Measurements from ENCODE around the gene PPARA. TPM values are rescaled to one million over a fixed set of nuclear protein-coding genes. Genes with fewer than 3 reads are reported as not detected.

Gene PPARA
- polyA plus RNA-seq, 12 donors, result 15.8 to 26.9 (median 21.0) TPM; not detected in 1

DNA sequence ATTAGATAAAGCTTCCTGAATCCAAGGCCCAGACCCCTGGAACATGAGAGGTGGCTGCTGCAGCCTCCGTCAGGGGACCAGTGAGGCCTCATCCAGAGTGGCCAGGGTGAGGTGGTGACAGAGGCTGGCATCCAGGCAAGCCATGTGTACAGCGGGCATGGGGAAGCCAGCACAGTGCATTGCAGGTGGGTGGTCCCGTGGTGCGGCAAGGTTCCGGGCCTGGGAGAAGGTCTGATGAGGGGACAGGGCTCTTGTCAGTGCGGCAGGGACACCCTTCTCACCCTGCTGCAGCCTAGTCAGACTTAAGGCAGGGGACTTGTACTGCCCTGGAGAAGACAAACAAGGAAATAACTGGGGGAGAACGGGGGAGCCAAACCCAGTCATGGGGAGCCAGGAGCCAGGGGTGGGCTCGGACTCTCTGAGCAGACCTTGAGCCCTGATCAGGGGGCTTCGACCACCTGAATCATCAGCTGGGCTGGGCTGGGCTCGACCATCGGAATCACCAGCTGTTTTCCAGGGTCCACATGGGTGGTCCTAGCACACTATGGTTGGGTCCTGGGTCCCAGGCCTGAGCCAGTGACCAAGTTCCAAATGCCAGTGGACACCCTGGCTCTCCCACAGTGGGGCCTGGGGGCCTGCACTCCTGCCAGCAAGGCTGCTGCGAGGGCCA lies 122.6 kb downstream of the PPARA start:
- DNase-seq, result no peak

DNA sequence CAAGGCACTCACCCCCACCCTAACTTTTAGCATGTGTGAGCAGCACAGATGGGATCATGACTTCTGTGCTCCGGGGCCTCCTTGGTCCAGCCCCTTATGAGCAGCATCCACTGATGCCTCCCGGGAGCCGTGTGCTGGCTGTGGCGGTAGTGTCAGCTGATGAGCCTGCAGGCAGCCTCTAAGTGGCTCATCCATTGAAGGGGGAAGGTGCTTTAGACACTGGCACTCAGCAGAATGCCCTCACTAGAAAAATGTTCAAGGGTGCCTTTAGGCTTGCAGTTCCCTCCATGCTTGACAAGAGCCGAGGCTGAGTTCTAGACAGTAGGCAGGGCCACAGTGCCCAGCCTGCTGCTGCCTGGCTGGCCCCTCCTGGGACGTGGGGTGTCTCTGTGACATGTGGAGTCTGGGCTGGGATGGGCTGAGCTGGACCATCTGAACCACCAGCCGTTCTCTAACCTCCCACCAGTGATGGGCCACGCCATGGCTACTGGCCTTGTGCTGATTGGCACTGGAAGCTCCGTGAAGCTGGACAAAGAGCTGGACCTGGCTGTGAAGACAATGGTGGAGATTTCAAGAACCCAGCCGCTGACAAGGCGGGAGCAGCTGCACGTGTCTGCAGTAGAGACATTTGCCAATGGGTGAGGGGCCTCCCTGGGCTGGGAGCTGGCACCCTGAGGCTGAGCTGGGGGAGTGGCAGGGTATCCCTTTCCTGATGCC lies 123.3 kb downstream of the PPARA start:
- no peak for DNase-seq

DNA sequence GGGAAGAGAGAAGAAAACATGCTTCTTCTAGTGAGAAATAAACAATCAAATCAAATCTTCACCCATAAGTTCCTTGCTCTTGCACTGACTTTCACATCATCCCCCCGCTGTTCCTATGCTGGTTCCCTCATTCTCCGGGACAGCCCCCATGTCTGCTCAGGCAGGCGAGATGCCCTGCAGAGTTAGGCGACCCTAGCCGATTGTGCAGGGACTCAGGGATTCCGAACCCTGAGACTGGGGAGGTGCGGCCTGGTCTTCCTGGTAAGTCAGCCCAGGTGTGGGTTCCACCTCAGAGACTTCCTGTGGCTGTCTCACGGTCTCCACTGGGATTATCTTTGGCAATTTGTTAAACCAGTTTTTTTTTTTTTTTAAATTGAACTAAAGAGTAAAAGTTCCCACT lies 124.1 kb downstream of the PPARA start:
- no peak for DNase-seq

DNA sequence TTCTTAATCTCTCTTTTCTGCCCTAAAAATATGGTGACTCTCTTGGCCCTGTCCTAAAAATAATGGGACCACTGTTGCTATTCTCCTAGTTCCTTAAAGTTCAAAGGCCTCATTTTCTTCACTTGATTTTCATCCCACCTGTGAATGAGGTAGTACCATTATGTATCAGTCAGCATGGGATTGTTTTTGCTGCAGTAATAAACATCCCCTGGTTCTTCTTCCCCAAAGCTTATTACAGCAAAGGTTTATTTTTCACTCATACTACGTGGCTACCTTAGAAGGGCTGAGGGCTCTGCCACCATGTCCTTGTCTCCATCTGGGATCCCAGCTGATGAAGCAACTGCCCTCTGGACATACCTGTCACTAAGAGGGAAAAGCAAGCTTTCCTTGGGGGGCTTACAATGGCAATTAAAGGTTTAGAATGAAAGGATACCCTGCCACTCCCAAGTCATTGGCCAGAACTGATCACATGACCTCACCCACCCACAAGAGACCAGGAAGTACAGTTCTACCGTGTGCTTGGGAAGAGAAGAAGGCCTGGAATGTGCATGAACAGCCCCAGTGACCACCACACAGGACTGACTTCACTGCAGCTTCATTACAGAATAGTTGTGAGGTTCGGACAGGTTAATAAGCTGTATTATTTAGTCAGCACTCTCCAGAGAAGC lies 125.3 kb downstream of the PPARA start:
- no peak for DNase-seq

DNA sequence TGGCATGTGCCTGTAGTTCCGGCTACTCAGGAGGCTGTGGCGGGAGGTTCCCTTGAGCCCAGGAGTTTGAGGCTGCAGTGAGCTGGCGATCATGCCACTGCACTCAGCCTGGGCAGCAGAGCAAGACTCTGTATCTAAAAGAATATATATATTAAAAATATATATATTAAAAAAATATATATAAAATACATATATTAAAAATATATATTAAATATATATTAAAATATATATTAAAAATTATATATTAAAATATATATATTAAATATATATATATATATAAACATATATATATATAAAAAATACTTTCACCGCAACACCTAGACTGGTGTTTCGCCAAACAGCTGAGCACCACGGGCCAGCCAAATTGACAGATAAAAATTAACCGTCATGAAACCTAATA lies 126.2 kb downstream of the PPARA start:
- DNase-seq, result no peak

DNA sequence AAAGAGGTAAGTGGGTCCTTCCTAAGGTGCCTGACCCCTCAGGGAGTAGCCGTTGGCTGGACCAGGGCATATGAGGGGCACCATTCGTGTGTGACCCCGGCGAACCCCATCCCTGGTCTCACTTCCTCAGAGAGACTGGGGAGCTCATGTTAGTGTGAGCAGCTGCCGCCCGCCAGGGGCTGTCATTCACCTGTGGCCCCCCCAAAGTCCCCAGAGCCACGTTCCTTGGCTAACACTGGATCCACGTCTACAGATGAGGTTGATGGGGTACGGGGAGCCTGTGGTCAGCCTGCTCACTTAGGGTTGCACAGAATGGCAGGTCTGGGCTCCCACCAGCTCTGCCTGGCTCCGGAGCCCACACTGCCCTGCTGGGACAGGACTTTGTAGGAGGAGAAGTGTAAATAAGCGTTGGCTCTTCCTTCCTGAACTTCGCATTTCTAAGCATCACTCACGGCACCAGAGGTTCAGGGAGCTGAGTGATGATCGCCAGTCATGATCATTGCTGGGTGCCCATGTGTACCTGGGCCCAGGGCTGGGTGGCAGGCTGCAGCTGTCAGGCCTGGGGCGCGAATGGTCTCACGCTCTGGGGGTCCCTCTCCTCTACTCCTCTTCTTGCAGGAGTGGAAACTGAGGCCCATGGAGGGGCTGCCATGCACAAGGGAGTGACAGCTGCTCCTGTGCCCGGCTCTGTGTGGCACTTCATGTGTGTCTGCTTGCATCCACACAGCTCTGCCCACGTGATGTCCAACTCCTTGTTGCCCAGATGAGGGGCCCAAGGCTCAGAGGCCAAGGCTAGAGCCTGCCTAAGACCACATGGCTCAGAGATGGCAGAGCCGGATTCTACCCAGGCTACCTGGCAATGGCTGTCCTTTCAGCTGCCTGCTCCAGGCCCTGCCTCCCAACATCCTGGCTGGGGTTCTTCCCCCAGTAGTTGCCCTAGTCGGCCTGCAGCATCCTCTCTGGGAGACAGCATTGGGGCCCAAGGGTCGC lies 128.6 kb downstream of the PPARA start:
- DNase-seq, result no peak

DNA sequence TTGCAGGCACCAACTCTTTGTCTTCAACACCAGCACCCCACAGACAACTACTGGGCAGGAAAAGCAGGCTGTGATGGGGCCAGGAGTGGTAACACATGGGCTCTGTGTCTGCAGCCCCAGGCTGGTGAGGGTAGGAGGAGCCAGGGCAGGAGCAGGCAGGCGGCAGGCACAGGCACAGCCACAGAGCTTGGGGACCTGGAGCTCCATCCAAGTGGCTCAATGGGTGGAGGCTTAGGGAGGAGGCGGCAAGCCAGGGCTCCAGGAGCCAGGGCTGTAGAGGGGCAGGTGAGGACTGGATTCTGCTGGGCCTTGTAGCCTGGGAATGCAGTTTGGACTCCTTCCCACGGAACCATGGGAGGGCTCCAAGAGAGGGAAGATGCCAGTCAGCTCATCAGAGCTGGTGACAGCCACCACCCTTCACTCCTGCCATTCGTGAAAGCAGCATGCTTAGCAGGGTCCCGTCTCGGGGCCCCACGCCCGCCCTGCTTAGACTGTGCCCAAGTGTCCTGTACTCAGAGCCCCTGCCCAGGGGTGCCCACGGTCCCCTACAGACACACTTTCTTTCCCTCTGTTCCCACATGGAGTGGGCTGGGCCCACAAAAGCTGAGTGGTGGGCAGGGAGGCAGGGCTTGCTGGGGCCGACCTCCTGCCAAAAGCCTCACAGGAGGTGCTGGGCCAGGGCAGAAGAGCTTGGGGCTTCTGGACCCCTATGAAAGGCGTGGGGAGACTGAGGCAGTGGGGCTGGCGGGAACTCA lies 129.9 kb downstream of the PPARA start:
- DNase-seq, result no peak

DNA sequence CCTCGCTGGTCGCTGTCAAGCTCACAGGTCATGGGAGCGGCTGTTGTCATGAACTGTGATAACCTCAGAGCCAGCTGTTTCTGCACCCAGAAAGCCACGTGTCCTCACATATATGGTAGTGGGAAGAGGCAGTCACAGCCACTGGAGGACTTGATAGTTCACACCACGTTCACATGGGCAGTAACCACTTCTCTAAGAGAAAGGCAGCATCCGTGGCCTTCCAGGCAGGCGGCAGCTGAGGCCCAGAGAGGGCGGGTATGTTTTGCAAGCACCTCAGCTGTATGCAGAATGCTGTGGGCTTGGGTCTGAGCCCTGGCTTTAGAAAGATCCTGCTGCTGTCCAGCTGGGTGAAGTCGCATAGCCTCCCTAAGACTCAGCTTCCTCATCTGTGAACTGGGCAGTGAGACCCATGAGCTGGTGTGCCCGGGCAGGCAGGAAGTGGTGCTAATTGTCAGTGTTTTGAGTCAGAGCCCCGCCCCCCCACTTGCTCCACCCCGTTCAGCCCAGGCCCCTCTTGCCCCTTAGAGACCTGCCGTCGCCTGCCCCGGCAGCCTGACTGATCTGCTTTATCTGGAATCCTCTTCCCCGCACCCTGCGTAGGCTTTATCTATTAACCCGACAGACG lies 130.8 kb downstream of the PPARA start:
- DNase-seq, result no peak

DNA sequence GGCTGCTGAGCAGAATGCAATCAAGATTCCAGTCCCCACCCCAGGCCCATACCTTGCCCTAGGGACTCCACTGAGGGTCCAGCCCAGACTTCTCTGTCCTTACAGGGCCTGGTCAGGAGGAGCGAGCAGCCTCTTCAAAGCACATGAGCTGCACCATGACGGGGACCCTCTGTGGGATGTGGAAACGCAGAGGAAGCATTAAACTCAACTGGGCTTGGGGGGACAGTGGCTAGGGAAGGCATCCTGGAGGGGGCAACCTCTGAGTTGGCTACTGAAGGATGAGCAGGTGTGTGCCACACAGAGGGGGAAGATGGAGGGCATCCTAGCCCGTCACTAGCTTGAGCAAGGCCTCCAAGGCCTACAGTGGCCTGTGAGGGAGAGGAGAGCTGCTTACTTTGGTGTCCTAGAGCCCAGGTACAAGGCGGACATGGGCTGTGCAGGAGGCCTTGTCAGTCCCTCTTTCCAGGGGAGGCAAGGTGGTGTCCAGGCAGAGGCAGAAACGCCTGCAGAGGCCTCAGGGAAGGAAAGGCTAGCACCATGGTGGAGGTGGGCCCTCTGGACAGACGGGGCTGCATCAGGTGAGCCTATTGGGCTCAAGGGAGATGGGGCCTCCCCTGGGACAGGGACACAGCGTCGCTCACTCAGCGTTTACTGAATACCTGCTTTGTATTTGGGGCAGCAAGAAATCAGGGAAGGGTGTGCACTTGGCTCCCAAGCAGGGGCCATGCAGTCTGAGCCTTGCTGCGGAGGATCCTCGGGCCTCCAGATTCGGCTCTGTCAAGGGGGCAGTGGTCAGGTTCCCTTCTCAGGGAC lies 131.7 kb downstream of the PPARA start:
- DNase-seq, result no peak

DNA sequence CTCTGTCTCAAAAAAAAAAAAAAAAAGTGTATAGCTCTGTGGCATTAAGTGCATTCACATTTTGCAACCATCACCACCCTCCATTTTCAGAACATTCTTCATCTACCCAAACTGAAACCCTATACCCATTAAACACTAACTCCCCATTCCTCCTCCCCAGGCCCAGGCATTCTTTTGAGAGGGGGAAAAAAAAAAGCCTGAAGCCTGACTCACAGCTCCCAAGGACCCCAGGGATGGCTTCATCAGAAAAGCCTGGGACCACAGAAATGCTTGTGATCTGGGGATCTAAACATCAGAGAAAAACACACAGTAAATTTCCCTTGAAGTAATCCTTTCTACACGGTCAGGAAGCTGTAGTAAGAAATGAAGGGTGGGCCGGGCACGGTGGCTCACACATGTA lies 135.7 kb downstream of the PPARA start:
- DNase-seq, result no peak

DNA sequence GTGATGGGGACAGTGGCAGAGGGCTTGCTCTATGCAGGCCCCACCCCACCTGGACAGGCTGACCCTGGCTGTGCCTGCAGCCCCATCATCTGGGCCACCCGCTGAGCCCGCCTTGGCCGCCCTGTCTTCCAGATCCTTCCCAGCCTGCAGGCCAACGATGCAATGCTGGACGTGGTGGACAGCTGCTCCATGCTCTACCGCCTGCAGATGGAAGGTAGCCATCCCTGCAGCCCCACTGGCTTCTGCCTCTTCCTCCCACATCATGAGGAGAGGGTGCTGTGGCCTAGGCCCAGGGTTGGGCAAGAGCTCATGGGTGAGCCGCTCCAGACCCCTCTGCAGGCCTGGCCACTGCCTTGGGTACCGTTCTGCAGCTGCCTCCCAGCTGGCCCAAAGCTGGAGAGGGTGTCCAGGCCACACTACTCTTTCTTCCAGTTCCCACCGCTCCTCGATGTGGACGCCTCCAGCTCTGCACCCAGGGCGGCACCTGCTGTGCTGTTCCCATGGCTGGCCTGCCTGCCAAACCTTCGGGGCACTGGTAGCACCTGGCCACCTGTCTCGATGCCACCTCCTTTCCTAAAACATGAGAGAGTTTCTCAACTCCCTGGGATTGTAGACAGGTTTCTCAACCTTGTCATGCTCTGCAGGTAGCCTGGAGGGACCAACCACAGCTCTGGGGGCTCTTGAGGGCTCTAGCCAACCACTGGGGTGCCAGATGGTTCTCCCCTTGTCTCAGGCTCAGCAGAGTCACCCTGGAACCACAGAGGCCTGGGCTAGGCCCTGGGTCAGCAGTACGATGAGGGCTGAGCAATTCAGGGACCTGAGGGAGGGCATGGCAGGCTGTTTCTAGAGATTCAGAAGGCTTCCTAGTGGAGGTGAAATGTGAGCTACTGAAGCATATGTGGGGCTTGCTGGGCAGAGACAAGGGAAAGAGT lies 136.9 kb downstream of the PPARA start:
- DNase-seq, result no peak

DNA sequence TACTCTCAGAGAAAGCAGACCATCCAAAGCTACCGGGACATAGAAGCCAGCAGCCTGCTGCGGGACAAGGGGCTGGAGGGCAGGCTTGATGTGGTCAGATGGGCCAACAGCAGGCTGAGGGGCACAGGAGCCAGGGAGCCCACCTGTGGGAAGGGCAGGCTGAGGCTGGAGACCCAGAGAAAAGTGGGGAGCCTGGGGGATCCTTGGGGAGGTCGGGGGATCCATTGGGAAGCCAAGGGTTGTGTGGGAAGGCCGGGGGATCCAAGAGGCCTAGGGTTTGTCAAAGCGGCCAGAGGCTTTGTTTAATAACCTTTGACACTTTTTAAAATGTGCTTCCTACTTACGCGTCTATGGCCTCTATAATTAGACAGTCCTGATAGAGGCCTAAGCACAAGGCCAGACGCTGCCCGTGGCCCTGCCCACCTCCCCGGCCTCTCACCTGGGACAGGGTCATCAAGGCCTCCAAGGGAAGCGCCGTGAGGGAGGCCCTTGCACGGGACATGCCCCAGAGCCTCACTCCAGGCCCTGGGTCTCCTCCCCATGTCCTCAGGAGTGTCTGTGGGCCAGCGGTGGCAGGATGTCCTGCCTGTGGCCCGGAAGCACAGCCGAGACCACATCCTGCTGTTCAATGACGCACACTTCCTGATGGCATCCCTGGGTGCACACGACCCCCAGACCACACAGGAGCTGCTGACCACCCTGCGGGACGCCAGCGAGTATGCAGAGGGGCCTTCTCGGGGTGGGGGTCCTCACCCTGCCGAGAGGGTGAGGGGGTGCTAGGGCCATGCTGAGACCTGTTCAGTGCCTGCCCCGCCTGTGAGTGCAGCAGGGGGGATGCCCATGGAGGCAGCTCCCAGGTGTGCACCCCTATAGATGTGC lies 137.8 kb downstream of the PPARA start:
- no peak for DNase-seq

DNA sequence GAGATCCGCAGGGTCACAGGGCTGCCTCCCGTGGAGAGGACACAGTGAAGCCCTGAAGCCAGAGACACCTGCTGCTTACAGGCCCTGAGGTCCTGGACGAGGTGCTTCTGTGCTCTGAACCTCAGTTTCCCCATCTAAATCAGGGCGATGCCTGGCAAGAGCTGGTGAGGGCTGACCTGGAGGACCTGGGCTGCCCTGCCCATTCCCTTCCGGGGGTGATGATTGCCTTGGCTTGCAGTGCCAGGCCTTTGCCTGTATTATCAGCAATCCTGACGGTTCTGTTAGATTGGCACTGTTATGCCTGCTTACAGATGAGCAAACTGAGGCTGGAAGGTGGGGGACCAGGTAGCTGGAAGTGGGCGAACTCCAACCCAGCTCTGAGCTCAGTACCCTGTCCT lies 138.5 kb downstream of the PPARA start:
- DNase-seq, result no peak

DNA sequence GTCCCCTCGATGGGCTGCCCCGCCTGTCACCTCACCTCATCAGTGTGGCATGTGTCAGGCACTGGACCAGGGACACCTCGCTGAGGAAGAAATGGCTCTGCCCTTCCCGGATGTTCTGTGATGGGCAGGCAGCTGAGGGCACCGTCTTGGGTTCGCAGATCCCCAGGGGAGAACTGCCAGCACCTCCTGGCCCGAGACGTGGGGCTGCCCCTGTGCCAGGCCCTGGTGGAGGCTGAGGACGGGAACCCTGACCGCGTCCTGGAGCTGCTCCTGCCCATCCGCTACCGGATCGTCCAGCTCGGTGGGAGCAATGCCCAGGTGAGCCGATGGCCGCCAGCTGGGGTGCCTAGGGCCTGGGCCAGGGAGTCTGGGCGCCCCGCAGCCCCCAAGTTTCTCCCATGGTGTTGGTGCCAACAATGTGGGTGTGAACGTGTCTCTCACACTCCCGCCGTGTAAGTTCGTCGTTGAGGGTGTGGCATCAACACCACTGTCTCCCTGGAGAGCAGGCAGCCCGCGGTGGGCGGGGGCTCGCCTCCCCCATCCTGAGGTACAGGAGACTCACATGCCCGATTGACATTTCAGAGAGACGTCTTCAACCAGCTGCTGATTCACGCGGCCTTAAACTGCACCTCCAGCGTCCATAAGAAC lies 139.0 kb downstream of the PPARA start:
- DNase-seq, result no peak

DNA sequence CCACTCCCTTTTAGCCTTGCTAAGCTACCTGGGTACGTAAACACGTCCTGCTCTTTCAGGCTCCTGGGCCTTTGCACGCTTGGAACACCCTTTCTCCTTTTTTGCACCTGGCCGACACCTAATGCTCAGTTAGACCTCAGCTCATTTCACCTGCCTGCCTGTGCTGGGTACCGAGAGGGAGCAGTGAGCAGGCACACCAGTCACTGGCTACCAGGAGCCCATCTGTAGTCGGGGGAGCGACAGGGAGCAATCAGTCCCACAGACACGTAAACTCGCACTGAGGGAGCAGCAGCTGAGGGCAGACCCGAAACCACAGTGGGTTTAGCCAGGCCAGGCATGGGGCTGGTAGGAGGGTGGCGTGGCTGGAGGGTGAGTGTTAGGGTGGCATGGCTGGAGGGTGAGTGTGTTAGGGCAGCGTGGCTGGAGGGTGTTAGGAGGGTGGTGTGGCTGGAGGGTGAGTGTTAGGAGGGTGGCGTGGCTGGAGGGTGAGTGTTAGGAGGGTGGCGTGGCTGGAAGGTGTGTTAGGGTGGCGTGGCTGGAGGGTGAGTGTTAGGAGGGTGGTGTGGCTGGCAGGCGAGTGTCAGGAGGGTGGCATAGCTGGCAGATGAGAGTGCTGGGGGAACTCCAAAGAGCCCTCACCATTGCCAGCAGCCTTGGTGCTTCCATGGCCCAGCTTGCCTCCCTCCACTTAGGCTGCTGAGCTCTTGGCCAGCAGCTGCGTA lies 140.0 kb downstream of the PPARA start:
- DNase-seq, result no peak

Data from muscle of arm (tissue), 12 donors.